ENCODE data around the gene RECQL.
"Not testable (repeated sequence)": the region's sequence is repeated elsewhere in the genome, so short reads cannot be mapped to it uniquely, and the experiment has no call there.

The RECQL gene

GRCh38 chr12:21502872-21503271 is 1.4 kb upstream of the RECQL start:
- FAIRE-seq (no peak), DNase-seq (ENCODE audit: insufficient read length, low spot score) (no peak)

- no peak for FAIRE-seq
- DNase-seq (ENCODE audit: insufficient read length, low spot score): no peak
These were observed 695 bp upstream of the RECQL start for GRCh38 chr12:21502164-21502496.

- DNase-seq (ENCODE audit: insufficient read length, low spot score) (no peak), FAIRE-seq (no peak)
These were observed 613 bp downstream of the RECQL start for GRCh38 chr12:21500786-21501257.

GRCh38 chr12:21499765-21500164 is 1.7 kb downstream of the RECQL start:
- FAIRE-seq (no peak), DNase-seq (ENCODE audit: insufficient read length, low spot score) (no peak)

GRCh38 chr12:21485998-21486397 is 15.4 kb downstream of the RECQL start:
- DNase-seq (ENCODE audit: insufficient read length, low spot score): no peak
- FAIRE-seq: no peak

- DNase-seq (ENCODE audit: insufficient read length, low spot score) (no peak), FAIRE-seq (no peak)
These were observed 17.9 kb downstream of the RECQL start for GRCh38 chr12:21483531-21483930.

- FAIRE-seq (no peak), DNase-seq (ENCODE audit: insufficient read length, low spot score) (no peak)
These were observed 22.5 kb downstream of the RECQL start for GRCh38 chr12:21478756-21479455.

- no peak for DNase-seq (ENCODE audit: insufficient read length, low spot score)
- no peak for FAIRE-seq
These were observed 24.5 kb downstream of the RECQL start for GRCh38 chr12:21476949-21477348.

GRCh38 chr12:21475552-21475951 is 25.9 kb downstream of the RECQL start:
- FAIRE-seq (no peak), DNase-seq (ENCODE audit: insufficient read length, low spot score) (no peak)

GRCh38 chr12:21472197-21472823 is 29.1 kb downstream of the RECQL start:
- DNase-seq (ENCODE audit: insufficient read length, low spot score) (no peak), FAIRE-seq (no peak)

GRCh38 chr12:21471294-21471693 is 30.1 kb downstream of the RECQL start:
- DNase-seq (ENCODE audit: insufficient read length, low spot score) (no peak), FAIRE-seq (no peak)

- DNase-seq (ENCODE audit: insufficient read length, low spot score); FAIRE-seq: not testable (repeated sequence)
These were observed 34.1 kb downstream of the RECQL start for GRCh38 chr12:21467334-21467733.

- no peak for FAIRE-seq
- no peak for DNase-seq (ENCODE audit: insufficient read length, low spot score)
These were observed 42.0 kb downstream of the RECQL start for GRCh38 chr12:21459474-21459873.

GRCh38 chr12:21456291-21456780 is 45.1 kb downstream of the RECQL start:
- DNase-seq (ENCODE audit: insufficient read length, low spot score) (no peak), FAIRE-seq (no peak)

GRCh38 chr12:21453312-21453852 is 48.1 kb downstream of the RECQL start:
- FAIRE-seq (no peak), DNase-seq (ENCODE audit: insufficient read length, low spot score) (no peak)

- DNase-seq (ENCODE audit: insufficient read length, low spot score): no peak
- FAIRE-seq: no peak
These were observed 49.9 kb downstream of the RECQL start for GRCh38 chr12:21451529-21451928.

GRCh38 chr12:21444193-21445146 is 57.0 kb downstream of the RECQL start:
- FAIRE-seq (no peak), DNase-seq (ENCODE audit: insufficient read length, low spot score) (no peak)

- DNase-seq (ENCODE audit: insufficient read length, low spot score): no peak
- no peak for FAIRE-seq
These were observed 62.1 kb downstream of the RECQL start for GRCh38 chr12:21439347-21439746.

- FAIRE-seq (peak; percentile 23), DNase-seq (ENCODE audit: insufficient read length, low spot score) (no peak)
These were observed 62.8 kb downstream of the RECQL start for GRCh38 chr12:21438643-21439042.

GRCh38 chr12:21434699-21435098 is 66.7 kb downstream of the RECQL start:
- FAIRE-seq (no peak), DNase-seq (ENCODE audit: insufficient read length, low spot score) (no peak)

- DNase-seq (ENCODE audit: insufficient read length, low spot score) (no peak), FAIRE-seq (no peak)
These were observed 67.9 kb downstream of the RECQL start for GRCh38 chr12:21433525-21433924.
